Activated T-cell treated with anti-CD3 and anti-CD28 coated beads, Interleukin-2, amount 50 U/mL, for 24 hours (primary cell): Measurements from ENCODE around the gene ANO10.
A peak's percentile ranks its signal among the peaks of the same experiment; 100 is the strongest.
"Not testable (repeated sequence)": the region's sequence is repeated elsewhere in the genome, so short reads cannot be mapped to it uniquely, and the experiment has no call there.

Experiments
- DNase-seq: peaks from one replicate; pipeline ENCODE4 v3.0.0-alpha.2; 2020
- H3K27ac Mint-ChIP-seq: 2 replicates; pipeline ENCODE4 v1.8.0; 2020; ENCODE audit warnings: mild to moderate bottlenecking, mixed read lengths
- H3K27me3 Mint-ChIP-seq: 2 replicates; pipeline ENCODE4 v1.8.0; 2020; ENCODE audit warnings: mixed read lengths
- H3K36me3 Mint-ChIP-seq: 2 replicates; pipeline ENCODE4 v1.8.0; 2020; ENCODE audit warnings: low read depth, mixed read lengths
- H3K4me1 Mint-ChIP-seq: 2 replicates; pipeline ENCODE4 v1.8.0; 2020; ENCODE audit warnings: low read depth, mixed read lengths
- H3K4me3 Mint-ChIP-seq: 2 replicates; pipeline ENCODE4 v1.8.0; 2020; ENCODE audit warnings: mild to moderate bottlenecking, moderate library complexity, mixed read lengths
- H3K9me3 Mint-ChIP-seq: 2 replicates; pipeline ENCODE4 v1.8.0; 2020; ENCODE audit warnings: mixed read lengths

ANO10 gene

DNA sequence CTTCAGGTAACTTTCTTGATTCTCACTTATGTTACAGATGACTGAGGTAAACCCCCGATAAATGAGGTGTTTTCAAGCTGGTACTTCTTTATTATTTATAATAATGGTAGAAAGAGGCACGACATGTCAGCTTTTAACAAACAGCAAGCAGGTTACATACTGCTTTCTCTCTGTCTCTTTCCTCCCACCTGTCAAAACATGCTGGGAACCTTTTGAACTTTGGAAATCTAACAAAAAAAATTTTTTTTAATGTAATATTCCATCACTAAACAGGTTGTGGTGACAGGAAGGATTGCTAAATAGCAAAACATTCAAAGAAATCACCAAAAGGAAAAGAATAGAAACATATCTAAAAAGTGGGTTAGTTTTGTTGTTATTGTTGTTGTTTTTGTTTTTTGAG lies 48.2 kb downstream of the ANO10 start:
- H3K27ac Mint-ChIP-seq, result no peak overlapping the region
- H3K4me1 Mint-ChIP-seq, result peaks cover 5% of the 10 kb centered on the region
- H3K9me3 Mint-ChIP-seq, result no peaks in the 10 kb centered on the region
- H3K36me3 Mint-ChIP-seq, result peaks cover 11% of the 10 kb centered on the region
- H3K4me3 Mint-ChIP-seq, result no peak overlapping the region
- no peaks in the 10 kb centered on the region for H3K27me3 Mint-ChIP-seq
- no peak for DNase-seq

DNA sequence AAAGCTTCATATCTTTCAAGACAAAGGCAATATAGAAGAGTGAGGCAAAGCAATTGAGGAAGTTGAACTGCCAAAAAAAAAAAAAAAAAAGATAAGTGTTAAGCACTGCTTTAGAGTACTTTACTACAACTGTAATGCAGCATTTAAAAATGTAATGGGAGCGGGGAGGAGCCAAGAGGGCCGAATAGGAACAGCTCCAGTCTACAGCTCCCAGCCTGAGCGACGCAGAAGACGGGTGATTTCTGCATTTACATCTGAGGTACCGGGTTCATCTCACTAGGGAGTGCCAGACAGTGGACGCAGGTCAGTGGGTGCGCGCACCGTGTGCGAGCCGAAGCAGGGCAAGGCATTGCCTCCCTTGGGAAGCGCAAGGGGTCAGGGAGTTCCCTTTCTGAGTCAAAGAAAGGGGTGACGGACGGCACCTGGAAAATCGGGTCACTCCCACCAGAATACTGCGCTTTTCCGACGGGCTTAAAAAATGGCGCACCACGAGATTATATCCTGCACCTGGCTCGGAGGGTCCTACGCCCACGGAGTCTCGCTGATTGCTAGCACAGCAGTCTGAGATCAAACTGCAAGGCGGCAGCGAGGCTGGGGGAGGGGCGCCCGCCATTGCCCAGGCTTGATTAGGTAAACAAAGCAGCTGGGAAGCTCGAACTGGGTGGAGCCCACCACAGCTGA lies 56.0 kb downstream of the ANO10 start:
- H3K36me3 Mint-ChIP-seq, H3K4me3 Mint-ChIP-seq, H3K4me1 Mint-ChIP-seq, DNase-seq, H3K27ac Mint-ChIP-seq, H3K27me3 Mint-ChIP-seq, H3K9me3 Mint-ChIP-seq: not testable (repeated sequence)

DNA sequence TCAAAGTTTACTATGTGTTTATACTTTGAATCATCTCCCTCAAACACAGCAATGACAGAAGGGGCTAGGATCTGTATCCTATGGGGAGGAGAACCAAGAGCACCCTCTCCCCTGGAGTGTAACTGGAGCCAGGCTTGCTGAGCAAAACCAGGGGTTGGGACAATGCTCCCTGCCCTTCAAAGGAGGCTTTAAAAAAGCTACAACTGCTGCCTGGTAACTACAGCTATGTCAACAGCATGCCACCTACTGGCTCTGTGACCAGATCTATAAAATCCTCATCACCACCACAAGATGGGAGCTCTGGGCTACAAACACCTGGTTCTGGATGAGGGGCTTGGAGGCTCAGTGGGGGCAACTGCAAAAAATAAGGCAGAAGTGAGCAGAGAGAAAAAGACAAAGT lies 61.9 kb downstream of the ANO10 start:
- Mint-ChIP-seq H3K36me3 (peaks cover 9% of the 10 kb centered on the region), H3K9me3 (no peaks in the 10 kb centered on the region), H3K27ac (no peak overlapping the region), H3K27me3 (no peaks in the 10 kb centered on the region), H3K4me1 (no peaks in the 10 kb centered on the region), H3K4me3 (no peak overlapping the region)
- DNase-seq, result no peak

DNA sequence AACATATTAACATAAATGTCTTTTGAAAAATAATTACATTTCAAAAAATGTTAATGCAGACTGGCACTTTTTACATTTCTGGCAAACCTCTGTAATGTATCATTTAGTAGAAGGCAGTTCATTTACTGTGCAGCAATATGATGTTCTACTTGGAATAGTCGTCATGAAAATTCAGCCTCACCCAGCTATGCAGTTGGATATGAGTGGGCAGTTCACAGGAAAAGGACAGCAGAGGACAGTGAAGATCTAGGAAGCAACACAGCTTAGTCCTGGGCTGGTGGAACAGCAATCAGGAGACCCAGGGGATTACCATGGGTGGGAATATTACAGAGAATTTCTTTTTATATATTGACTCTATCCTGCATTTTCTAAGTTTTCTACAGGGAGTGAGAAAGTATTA lies 63.6 kb downstream of the ANO10 start:
- DNase-seq, result no peak
- H3K4me3 Mint-ChIP-seq, result no peak overlapping the region
- no peak overlapping the region for H3K27ac Mint-ChIP-seq
- no peaks in the 10 kb centered on the region for H3K4me1 Mint-ChIP-seq
- peaks cover 15% of the 10 kb centered on the region for H3K36me3 Mint-ChIP-seq
- no peaks in the 10 kb centered on the region for H3K9me3 Mint-ChIP-seq
- H3K27me3 Mint-ChIP-seq, result no peaks in the 10 kb centered on the region

DNA sequence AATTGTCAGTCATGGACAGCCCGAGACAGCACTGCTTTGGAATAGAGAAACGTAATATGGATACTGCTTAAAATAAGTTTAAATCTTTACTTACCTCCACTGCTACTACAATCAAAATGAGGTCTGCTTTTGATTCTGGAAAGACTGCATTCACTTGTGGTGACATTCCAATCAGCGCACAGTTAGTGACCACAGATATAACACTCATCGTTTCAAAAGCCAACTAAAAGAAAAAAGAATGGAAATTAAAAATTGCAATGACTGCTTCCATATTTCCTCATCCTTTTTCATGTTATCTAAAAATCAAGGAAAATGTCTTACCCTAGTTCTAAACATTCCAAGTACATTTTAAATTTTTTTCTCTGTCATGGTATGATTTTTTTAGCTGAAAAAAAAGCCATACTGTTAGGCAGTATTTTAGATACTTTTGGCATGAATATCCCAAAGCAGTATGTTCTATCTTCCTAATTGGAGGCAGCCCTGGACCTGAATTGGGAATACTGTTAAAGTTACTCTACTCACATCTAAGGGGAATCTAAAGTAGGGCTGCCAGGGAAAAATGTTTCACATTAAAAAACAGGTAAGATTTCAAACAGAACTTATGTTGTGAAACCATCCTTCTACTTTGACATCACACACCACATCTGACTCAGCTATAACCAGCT lies 72.1 kb downstream of the ANO10 start:
- no peak overlapping the region for H3K27ac Mint-ChIP-seq
- H3K4me3 Mint-ChIP-seq, result no peak overlapping the region
- H3K36me3 Mint-ChIP-seq, result peaks cover 10% of the 10 kb centered on the region
- no peaks in the 10 kb centered on the region for H3K27me3 Mint-ChIP-seq
- no peaks in the 10 kb centered on the region for H3K9me3 Mint-ChIP-seq
- DNase-seq, result no peak
- no peaks in the 10 kb centered on the region for H3K4me1 Mint-ChIP-seq

DNA sequence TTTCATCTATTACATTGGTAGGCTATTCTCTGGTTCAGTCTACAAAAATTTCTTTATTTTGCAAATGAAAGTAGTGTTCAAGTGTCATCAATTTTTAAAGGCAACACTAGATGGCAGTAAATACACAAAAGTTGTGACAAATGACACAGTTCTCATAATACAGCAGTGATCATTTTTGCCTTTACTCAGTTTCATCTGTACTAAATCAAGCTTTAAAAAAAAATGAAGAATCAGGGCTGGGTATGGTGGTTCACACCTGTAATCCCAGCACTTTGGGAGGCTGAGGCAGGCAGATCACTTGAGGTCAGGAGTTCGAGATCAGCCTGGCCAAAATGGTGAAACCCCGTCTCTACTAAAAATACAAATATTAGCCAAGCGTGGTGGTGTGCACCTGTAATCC lies 77.5 kb downstream of the ANO10 start:
- not testable (repeated sequence) for H3K27me3 Mint-ChIP-seq, H3K4me3 Mint-ChIP-seq, H3K27ac Mint-ChIP-seq, DNase-seq, H3K36me3 Mint-ChIP-seq, H3K9me3 Mint-ChIP-seq, H3K4me1 Mint-ChIP-seq

DNA sequence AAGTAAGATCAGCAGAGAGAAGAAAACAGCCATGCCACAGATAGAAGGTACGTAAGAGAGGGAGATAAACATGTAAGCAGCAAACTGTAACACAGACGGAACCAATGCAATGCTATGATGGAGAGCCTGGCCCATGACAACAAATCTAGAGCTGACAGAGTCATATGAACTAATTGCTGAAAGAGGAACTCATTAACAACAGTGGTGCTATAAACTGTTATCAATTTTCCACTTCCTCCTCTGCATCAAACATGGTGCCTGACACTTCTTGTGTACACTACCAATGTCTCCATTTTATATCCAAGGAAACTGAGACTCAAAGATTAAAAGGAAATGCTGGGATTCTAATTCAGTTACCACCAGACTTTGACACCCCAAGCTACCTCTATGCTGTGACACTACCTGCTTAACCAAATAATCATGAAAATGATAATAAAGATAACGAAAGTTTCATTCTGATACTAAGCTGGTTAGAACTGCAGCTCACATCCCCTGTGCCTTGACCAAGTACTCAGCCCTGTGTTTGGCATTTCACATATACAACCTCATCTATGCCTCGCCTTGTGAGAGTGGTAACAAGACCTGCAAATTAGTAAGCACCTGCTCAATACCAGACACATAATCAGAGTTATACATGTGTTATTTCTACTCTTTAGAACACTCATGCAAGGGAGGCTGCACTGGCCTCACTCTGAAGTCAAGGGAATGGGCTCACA lies 79.3 kb downstream of the ANO10 start:
- Mint-ChIP-seq H3K27me3 (no peaks in the 10 kb centered on the region), H3K4me3 (no peak overlapping the region), H3K9me3 (no peaks in the 10 kb centered on the region), H3K4me1 (no peaks in the 10 kb centered on the region), H3K27ac (no peak overlapping the region), H3K36me3 (no peaks in the 10 kb centered on the region)
- no peak for DNase-seq

DNA sequence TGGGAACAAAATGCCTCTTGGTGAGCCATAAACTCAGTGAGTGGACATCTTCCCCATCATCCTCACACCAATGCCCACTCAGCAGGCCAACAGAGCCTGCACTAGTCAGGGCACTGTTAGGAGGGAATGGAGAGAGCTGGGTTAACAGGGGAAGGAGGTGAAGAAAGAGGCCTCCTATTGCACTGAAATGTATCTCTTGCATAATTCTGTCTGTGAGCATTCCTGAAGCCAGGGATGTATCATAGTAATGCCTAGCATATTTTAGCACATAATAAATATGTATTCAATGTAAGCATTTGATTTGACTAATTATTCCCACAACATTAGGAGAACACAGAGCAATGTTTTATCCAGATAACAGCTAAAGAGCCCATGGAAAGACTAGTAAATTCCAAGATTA lies 81.2 kb downstream of the ANO10 start:
- Mint-ChIP-seq H3K27me3 (no peaks in the 10 kb centered on the region), H3K4me3 (no peak overlapping the region), H3K27ac (no peak overlapping the region), H3K9me3 (no peaks in the 10 kb centered on the region), H3K36me3 (no peaks in the 10 kb centered on the region), H3K4me1 (peaks cover 4% of the 10 kb centered on the region)
- DNase-seq, result no peak

DNA sequence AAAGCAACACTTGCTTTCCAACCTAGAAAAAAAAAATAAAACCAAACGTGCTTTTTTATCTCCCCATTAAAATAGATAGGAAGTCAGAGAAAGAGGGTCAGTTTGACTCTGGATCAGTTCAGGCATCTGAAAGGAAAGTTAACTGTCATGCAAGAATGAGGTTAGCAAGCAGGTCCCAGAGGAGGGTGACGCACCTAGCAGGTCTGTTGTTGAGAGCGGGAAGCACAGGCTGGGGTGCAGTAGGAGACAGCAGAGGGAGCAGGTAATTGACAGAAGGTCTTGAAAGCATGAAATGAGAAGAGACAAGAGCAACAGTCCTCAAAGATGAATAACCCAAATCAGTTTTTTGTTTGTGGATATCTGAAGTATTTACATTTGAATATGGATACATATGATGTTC lies 82.5 kb downstream of the ANO10 start:
- Mint-ChIP-seq H3K4me1 (peaks cover 4% of the 10 kb centered on the region), H3K27me3 (no peaks in the 10 kb centered on the region), H3K4me3 (no peak overlapping the region), H3K36me3 (no peaks in the 10 kb centered on the region), H3K9me3 (no peaks in the 10 kb centered on the region), H3K27ac (no peak overlapping the region)
- DNase-seq, result no peak

DNA sequence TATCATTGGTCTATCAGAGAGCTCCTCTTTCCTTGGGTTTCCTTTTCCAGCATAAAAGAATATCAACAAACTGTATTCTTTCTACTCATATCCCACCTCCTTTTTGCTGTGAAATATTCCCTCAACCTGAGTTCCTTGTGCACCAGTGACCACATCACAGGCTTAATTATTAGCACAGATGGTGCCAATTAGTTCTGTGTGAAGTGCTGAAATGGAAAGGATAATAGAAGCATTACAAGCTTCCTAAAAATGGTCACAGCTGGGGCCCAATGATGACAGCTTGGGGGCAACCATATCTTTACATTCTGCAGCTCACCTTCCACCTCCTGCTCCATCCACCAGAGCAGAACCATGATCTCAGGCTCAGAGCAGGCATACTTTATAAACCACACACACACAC lies 84.6 kb downstream of the ANO10 start:
- Mint-ChIP-seq H3K27ac (no peak overlapping the region), H3K4me1 (peaks cover 4% of the 10 kb centered on the region), H3K36me3 (no peaks in the 10 kb centered on the region), H3K9me3 (no peaks in the 10 kb centered on the region), H3K27me3 (no peaks in the 10 kb centered on the region), H3K4me3 (no peak overlapping the region)
- DNase-seq, result no peak

DNA sequence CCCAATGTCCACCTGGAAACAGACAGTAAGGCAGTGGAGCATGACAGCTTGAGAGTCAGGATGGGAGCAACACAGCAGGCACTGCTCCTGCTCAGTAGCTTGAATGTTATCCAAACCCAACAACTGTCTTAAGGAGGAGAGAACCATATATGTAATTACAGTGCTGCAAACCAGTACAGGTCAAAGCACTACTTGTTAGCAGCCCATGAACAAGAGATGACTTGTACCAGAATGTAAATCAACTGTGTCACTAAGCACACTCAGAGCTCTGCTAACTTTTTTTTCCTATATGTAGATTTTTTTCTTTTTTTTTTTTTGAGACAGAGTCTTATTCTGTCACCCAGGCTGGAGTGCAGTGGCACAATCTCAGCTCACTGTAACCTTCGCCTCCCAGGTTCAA lies 87.1 kb downstream of the ANO10 start:
- Mint-ChIP-seq H3K9me3 (no peaks in the 10 kb centered on the region), H3K27me3 (no peaks in the 10 kb centered on the region), H3K4me1 (peaks cover 12% of the 10 kb centered on the region), H3K27ac (no peak overlapping the region), H3K4me3 (no peak overlapping the region), H3K36me3 (no peaks in the 10 kb centered on the region)
- no peak for DNase-seq

DNA sequence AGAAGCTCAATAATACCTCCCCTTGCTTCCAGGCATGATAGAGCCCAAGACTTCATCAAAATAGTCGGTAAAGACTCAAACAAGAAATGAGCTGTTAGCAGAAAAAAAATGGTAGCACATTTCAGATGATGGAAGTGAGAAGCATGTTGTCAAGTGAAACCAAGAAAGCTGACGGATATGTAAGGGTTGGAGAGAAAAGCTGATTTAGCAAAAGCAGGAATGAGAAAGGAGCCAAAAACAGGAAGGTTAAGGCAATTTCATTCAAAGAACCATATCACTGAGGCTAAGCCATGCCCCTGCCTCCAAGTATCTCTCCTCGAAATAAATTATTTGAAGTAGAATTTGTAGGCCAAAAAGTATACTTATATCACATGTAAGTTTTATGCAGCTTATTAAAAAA lies 88.8 kb downstream of the ANO10 start:
- H3K36me3 Mint-ChIP-seq, result peaks cover 6% of the 10 kb centered on the region
- H3K27ac Mint-ChIP-seq, result no peak overlapping the region
- no peak for DNase-seq
- H3K4me3 Mint-ChIP-seq, result no peak overlapping the region
- H3K27me3 Mint-ChIP-seq, result no peaks in the 10 kb centered on the region
- H3K9me3 Mint-ChIP-seq, result peaks cover 3% of the 10 kb centered on the region
- peaks cover 12% of the 10 kb centered on the region for H3K4me1 Mint-ChIP-seq

DNA sequence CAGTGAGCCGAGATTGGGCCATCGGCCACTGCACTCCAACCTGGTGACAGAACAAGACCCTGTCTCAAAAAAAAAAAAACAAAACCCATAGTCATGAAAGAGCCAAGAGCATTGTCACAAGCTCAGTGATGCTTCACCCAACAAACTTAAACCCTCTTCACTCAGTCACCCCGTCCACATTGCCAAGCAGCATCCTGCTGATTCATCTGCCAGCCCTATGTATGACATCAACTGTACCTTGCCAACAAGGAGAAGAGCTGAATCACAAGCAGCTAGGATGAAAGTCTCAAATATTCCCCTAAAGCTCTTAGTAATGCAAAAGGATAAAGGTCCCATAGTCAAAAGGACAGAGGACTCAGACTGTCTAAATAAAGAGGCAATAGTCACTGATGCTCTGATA lies 90.0 kb downstream of the ANO10 start:
- Mint-ChIP-seq H3K4me1 (peaks cover 8% of the 10 kb centered on the region), H3K27ac (peak overlapping the region; percentile 9), H3K9me3 (peaks cover 9% of the 10 kb centered on the region), H3K4me3 (no peak overlapping the region), H3K27me3 (no peaks in the 10 kb centered on the region), H3K36me3 (peaks cover 8% of the 10 kb centered on the region)
- no peak for DNase-seq

DNA sequence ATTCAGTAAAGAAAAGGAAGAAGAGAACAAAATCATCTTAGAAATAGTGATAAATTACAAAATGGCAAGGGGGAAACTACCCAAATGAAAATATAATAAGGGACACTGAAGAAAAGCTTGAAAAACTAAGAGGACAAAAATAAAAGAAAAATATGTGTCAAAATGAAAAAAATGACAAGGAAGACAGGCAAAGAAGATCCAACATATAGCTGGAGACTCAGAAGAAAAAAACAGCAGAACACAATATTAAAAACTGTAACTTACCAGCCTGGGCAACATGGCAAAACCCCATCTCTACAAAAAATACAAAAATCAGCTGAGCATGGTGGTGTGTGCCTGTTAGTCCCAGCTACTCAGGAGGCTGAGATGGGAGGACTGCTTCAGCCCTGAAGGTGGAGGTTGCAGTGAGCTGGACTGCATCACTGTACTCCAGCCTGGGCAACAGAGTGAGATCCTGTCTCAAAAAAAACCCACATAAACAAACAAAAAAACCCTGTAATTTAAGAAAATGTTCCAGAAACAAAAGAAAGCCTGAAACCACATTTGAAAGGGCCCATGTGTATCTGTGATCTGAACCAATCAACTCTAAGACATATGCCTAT lies 93.2 kb downstream of the ANO10 start:
- Mint-ChIP-seq H3K4me3 (no peak overlapping the region), H3K27me3 (no peaks in the 10 kb centered on the region), H3K9me3 (peaks cover 9% of the 10 kb centered on the region), H3K4me1 (peaks cover 9% of the 10 kb centered on the region), H3K27ac (no peak overlapping the region), H3K36me3 (peaks cover 8% of the 10 kb centered on the region)
- DNase-seq, result no peak

DNA sequence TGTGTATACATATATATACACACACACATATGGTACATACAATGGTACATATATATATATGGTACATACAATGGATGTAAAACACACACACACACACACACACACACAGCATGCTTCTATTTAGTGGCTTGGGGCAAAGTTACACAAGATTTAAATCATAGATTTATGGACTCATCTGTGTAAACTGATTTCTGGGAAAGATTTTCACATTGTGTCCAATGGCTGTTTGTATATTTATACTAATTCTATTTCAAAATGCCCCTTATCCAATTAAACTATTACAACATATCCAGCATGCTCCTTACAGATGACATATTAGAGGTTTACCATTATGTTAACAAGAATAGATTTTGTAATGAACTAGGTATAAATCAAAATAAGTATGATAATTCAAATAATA lies 94.9 kb downstream of the ANO10 start:
- Mint-ChIP-seq H3K4me1 (peaks cover 6% of the 10 kb centered on the region), H3K36me3 (peaks cover 8% of the 10 kb centered on the region), H3K27me3 (no peaks in the 10 kb centered on the region), H3K4me3 (no peak overlapping the region), H3K9me3 (peaks cover 9% of the 10 kb centered on the region), H3K27ac (no peak overlapping the region)
- no peak for DNase-seq
